ENCODE measurements around the gene STOX1.
"Not testable (repeated sequence)": the region's sequence is repeated elsewhere in the genome, so short reads cannot be mapped to it uniquely, and the experiment has no call there.

The STOX1 gene

DNA sequence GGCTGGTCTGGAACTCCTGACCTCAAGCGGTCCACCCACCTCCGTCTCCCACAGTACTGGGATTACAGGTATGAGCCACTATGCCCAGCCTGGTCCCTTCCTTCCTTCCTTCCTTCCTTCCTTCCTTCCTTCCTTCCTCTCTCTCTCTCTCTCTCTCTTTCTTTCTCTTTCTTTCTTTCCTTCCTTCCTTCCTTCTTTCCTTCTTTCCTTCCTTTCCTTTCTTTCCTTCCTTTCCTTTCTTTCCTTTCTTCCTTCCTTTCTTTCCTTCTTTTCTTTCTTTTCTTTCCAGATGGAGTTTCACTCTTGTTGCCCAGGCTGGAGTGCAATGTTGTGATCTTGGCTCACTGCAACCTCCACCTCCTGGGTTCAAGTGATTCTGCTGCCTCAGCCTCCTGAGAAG, 101.8 kb downstream of the STOX1 start:
- not testable (repeated sequence) for H3K79me2 ChIP-seq (ENCODE audit: control insufficient read depth, insufficient read depth, low read length, unreplicated experiment); H3K4me1 ChIP-seq (ENCODE audit: control insufficient read depth, insufficient read depth, low read length, unreplicated experiment); H3K4me3 ChIP-seq (ENCODE audit: low read depth, low read length); H3K27ac ChIP-seq (ENCODE audit: low read depth, low read length); H2AFZ ChIP-seq (ENCODE audit: low read length, unreplicated experiment); H3K27me3 ChIP-seq (ENCODE audit: insufficient read depth, low read length)
- peaks cover 12% of the 10 kb centered on the region for H3K36me3 ChIP-seq (ENCODE audit: insufficient read depth, low read length)

DNA sequence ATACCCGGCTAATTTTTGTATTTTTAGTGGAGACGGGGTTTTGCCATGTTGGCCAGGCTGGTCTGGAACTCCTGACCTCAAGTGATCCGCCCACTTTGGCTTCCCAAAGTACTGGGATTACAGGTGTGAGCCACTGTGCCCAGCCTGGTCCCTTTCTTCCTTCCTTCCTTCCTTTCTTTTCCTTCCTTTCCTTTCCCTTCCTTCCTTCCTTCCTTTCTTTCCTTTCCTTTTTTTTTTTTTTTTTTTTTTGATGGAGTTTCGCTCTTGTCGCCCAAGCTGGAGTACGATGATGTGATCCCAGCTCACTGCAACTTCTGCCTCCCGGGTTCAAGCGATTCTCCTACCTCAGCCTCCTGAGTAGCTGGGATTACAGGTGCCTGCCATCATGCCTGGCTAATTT, 102.6 kb downstream of the STOX1 start:
- not testable (repeated sequence) for H3K4me1 ChIP-seq (ENCODE audit: control insufficient read depth, insufficient read depth, low read length, unreplicated experiment); H3K4me3 ChIP-seq (ENCODE audit: low read depth, low read length); H3K27ac ChIP-seq (ENCODE audit: low read depth, low read length); H3K27me3 ChIP-seq (ENCODE audit: insufficient read depth, low read length); H3K79me2 ChIP-seq (ENCODE audit: control insufficient read depth, insufficient read depth, low read length, unreplicated experiment); H2AFZ ChIP-seq (ENCODE audit: low read length, unreplicated experiment)
- peaks cover 14% of the 10 kb centered on the region for H3K36me3 ChIP-seq (ENCODE audit: insufficient read depth, low read length)

DNA sequence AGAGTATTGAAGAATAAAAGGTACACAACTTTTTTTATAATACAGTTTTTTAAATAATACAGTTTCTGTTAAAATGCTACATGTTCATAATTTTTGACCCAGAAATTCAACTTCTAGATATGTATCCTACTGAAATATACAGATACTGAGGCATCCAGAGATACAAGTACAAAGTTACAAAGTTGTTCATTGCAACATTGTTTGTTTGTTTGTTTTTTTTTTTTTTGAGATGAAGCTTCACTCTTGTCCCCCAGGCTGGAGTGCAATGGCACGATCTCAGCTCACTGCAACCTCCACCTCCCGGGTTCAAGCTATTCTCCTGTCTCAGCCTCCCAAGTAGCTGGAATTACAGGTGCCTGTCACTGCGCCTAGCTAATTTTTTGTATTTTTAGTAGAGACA, 105.5 kb downstream of the STOX1 start:
- H3K27me3 ChIP-seq (ENCODE audit: insufficient read depth, low read length); H2AFZ ChIP-seq (ENCODE audit: low read length, unreplicated experiment); H3K4me1 ChIP-seq (ENCODE audit: control insufficient read depth, insufficient read depth, low read length, unreplicated experiment); H3K79me2 ChIP-seq (ENCODE audit: control insufficient read depth, insufficient read depth, low read length, unreplicated experiment); H3K27ac ChIP-seq (ENCODE audit: low read depth, low read length); H3K4me3 ChIP-seq (ENCODE audit: low read depth, low read length): not testable (repeated sequence)
- H3K36me3 ChIP-seq (ENCODE audit: insufficient read depth, low read length): peaks cover 13% of the 10 kb centered on the region

DNA sequence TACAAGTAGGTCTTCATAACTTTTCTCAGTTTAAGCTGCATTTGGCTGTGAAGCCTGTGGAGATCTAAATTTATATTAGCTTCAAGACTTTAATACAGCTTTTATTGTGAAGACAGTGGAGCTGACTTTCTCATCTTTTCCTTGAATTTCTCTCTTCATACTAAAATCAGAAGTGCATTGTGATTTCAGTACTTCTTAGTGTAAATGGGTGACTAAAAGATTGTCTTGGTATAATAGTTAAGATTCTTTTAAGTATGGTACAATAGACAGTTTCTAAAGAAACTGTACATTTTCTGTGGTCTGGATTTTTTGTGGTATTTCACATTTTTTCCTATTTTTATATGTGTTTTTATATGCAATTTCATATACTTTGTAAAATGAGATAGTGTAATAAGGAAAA, 107.7 kb downstream of the STOX1 start:
- no peak overlapping the region for H2AFZ ChIP-seq (ENCODE audit: low read length, unreplicated experiment)
- peaks cover 24% of the 10 kb centered on the region for H3K36me3 ChIP-seq (ENCODE audit: insufficient read depth, low read length)
- no peak overlapping the region for H3K27ac ChIP-seq (ENCODE audit: low read depth, low read length)
- H3K27me3 ChIP-seq (ENCODE audit: insufficient read depth, low read length): no peaks in the 10 kb centered on the region
- peaks cover 3% of the 10 kb centered on the region for H3K79me2 ChIP-seq (ENCODE audit: control insufficient read depth, insufficient read depth, low read length, unreplicated experiment)
- H3K4me1 ChIP-seq (ENCODE audit: control insufficient read depth, insufficient read depth, low read length, unreplicated experiment): no peaks in the 10 kb centered on the region
- no peak overlapping the region for H3K4me3 ChIP-seq (ENCODE audit: low read depth, low read length)

DNA sequence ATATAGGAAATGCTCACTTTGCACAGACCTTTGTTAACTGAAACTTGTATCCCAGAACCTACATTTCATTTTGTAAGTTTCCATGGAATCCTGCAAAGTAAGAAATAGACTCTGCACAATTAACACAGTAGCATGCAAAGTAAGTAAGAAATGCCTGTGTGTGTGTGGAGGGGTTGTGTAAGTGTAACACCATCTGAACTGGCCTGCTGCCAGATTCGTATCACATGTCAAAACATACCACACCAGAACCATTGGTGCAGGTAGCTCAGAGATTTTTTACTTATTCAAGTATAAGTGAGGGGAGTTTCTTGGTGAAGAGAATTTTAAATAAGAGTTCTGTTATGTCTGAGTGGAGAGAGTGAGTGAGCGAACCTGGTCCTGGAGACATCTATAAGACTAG, 110.8 kb downstream of the STOX1 start:
- no peaks in the 10 kb centered on the region for H3K27me3 ChIP-seq (ENCODE audit: insufficient read depth, low read length)
- H2AFZ ChIP-seq (ENCODE audit: low read length, unreplicated experiment): no peak overlapping the region
- no peak overlapping the region for H3K27ac ChIP-seq (ENCODE audit: low read depth, low read length)
- H3K36me3 ChIP-seq (ENCODE audit: insufficient read depth, low read length): peaks cover 24% of the 10 kb centered on the region
- H3K79me2 ChIP-seq (ENCODE audit: control insufficient read depth, insufficient read depth, low read length, unreplicated experiment): peaks cover 3% of the 10 kb centered on the region
- H3K4me3 ChIP-seq (ENCODE audit: low read depth, low read length): no peak overlapping the region
- H3K4me1 ChIP-seq (ENCODE audit: control insufficient read depth, insufficient read depth, low read length, unreplicated experiment): no peaks in the 10 kb centered on the region

DNA sequence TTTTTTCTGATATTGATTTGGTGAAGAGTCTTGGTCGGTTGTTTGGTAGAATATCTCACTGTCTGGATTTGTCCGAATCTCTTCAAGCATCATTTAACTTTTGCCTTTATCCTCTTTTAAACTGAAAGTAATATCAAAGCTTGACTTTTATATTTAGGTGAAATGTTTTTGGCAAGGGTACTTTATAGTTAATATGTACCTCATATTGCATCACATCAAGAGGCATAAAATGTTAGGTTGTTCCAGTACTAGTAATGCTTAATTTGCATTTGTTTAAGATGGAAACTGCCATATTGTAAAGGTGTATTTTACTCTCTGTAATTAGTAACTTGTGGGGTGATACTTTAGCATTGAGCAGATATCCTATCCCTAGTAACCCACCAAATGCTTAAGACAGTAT, 111.6 kb downstream of the STOX1 start:
- Histone ChIP-seq H3K79me2 (ENCODE audit: control insufficient read depth, insufficient read depth, low read length, unreplicated experiment) (peaks cover 3% of the 10 kb centered on the region), H2AFZ (ENCODE audit: low read length, unreplicated experiment) (no peak overlapping the region), H3K36me3 (ENCODE audit: insufficient read depth, low read length) (peaks cover 23% of the 10 kb centered on the region)

DNA sequence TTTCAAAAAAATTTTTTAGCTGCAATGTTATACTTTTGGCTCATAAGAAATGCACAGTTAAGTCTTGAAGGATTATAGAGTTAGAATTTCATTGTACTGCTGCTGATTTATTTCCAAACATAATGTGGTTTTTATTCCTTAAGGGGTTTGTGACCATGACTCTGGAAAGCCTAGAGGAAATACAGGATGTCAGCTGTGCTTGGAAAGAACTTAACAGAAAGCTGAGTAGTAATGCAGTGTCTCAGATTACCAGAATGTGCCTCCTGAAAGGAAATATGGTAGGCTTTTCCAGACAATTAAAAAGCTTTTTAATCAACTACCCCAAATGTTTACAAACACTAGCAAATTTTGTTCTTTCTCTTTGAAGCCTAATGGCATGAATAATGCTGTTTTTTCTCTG, 113.6 kb downstream of the STOX1 start:
- H3K4me1 ChIP-seq (ENCODE audit: control insufficient read depth, insufficient read depth, low read length, unreplicated experiment); H3K27me3 ChIP-seq (ENCODE audit: insufficient read depth, low read length); H2AFZ ChIP-seq (ENCODE audit: low read length, unreplicated experiment); H3K79me2 ChIP-seq (ENCODE audit: control insufficient read depth, insufficient read depth, low read length, unreplicated experiment); H3K4me3 ChIP-seq (ENCODE audit: low read depth, low read length); H3K27ac ChIP-seq (ENCODE audit: low read depth, low read length): not testable (repeated sequence)
- peaks cover 19% of the 10 kb centered on the region for H3K36me3 ChIP-seq (ENCODE audit: insufficient read depth, low read length)

More for the DNA sequence above, 111.6 kb downstream of the STOX1 start:
- H3K27ac ChIP-seq (ENCODE audit: low read depth, low read length): no peak overlapping the region
- H3K4me3 ChIP-seq (ENCODE audit: low read depth, low read length): no peak overlapping the region
- no peaks in the 10 kb centered on the region for H3K4me1 ChIP-seq (ENCODE audit: control insufficient read depth, insufficient read depth, low read length, unreplicated experiment)
- no peaks in the 10 kb centered on the region for H3K27me3 ChIP-seq (ENCODE audit: insufficient read depth, low read length)
